T-helper 9 cell (primary cell): ENCODE data around the gene SMIM41.
A peak's percentile ranks its signal among the peaks of the same experiment; 100 is the strongest.

Source experiments
- DNase-seq: peaks from one replicate; pipeline ENCODE4 v3.0.0-alpha.2; 2020

Gene SMIM41

GRCh38 chr12:52050758-52051541, 28.6 kb upstream of the SMIM41 start, which contains the start of gene NR4A1:
Gene NR4A1 (plus strand): TSS chr12:52051442. CDS start chr12:52054329, 2,887 bp downstream.
- DNase-seq, result peak; percentile 100

DNA sequence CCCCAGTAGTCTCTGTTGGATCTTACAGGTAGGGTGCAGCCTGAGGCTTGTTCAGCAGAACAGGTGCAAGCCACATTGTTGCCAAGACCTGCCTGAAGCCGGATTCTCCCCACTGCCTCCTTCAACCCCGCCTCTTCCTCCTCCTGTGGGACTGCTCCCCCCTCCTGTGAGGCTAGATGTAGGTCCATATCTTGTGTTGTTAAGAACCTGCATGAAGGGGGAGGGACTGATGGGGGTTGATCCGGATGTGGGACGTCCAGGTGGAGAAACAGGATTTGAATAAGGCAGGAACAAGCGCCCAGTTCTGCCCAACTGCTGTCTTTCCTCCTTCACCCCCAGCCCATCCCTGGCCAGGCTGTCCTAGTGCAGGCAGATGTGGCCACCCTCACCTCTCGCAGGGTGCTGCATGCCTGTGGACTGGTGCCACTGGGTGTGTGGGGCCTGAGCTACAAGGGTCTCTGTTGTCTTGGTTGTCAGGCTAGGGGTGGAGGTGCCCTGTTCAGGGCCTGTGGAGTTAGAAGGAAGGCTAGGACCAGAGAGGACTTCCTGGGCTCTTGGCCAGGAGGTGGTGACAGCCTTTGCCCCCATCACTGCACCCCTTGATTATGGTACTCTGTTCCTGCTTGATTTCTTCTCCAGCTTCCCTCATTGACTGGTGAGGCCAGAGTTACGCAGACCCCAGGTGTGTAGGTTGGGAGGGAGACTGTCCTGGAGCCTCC, 26.9 kb upstream of the SMIM41 start:
- DNase-seq, result peak; percentile 24

DNA sequence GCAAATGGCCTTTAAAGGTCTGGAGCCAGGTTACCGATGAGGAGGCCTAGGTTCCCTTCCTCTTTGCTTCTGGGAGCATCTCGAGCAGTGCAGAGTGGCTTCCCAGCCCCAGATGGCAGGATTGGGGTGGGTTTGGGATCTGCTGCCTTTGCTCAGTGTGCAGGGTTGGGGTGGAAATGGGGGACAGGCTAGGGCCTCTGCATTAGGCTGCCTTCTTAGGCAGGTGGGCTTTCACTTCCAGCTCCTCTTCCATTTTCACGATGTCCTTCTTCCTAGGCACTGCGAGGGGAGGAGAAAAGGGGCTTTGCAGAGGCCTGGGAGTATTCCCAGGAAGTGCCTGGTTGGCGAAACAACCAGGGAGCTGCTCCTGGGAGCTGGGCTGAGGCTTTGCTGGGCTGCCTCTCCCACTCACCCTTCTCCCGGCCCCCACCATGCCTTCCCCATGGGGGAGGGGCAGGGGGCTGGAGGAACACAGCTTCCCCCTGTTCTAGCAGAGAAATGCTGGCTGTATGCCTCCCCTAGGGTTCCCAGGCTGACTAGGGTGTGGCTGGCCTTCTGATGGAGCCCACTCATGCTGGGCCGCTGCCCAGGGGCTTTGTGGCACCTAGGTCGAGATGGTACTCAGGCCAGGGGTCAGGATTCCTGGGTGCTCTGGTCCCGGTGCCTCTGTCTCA, 25.8 kb upstream of the SMIM41 start:
- no peak for DNase-seq

GRCh38 chr12:52054231-52054832, 25.2 kb upstream of the SMIM41 start:
- no peak for DNase-seq

DNA sequence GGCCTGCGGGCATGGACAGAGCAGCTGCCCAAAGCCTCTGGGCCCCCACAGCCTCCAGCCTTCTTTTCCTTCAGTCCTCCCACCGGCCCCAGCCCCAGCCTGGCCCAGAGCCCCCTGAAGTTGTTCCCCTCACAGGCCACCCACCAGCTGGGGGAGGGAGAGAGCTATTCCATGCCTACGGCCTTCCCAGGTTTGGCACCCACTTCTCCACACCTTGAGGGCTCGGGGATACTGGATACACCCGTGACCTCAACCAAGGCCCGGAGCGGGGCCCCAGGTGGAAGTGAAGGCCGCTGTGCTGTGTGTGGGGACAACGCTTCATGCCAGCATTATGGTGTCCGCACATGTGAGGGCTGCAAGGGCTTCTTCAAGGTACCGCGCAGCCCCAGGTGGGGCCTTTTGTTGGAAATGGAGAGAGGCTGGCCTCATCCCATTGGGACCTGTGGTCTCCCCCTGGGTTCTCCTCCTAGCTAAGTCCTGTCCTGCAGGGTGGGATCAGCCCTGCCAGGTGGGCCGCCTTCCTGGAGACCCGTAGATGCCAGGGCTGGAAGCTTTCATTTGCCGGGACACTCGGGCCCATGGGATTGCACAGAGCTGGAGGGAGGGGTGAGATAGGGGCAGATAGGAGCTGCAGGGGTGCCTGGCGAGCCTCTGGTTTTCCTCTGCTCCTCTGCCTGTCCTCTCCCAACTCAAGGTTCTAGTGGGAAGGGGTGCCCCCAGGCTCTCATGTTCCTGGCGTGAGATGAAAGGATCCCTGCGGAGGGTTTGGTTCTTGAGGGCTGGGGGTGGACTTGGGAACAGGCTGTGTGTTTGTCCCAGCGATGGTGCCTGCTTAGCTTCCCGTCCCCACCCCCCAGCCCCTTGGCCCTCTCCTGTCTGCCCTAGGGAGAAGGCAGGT, 24.4 kb upstream of the SMIM41 start:
- no peak for DNase-seq

DNA sequence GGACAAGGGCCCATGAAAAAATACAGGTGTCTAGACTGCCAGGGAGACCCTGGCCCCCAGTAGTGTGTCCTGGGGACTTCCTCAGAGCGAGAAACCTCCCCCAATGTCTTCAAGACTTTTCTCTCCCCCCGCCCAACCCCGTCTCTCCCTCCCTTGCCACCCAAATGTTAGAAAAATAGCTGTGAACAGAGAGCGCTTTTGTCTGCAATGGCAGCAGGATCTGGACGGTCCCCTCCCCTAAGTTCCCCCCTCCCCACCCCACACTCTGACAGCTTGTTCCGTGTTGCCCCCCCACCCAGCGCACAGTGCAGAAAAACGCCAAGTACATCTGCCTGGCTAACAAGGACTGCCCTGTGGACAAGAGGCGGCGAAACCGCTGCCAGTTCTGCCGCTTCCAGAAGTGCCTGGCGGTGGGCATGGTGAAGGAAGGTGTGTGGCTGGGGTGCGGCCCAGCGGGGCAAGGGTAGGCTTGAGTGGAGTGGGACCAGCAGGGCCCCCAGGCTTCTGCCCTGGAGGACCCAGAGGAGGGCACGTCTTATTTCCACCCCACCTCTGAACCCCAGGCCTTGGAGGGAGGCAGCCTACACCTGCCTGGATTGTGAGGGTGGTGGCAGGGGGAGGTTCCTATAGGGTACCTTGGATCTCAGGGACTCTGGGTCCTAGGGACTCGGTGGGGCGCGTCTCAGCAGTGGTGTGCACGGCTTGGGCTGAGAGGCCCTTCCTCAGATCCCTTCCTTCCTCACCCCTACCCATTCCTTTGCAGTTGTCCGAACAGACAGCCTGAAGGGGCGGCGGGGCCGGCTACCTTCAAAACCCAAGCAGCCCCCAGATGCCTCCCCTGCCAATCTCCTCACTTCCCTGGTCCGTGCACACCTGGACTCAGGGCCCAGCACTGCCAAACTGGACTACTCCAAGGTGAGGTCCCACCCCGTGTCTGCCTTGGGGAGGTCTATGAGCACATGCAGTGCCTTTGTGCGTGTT, 23.5 kb upstream of the SMIM41 start:
- DNase-seq, result no peak

GRCh38 chr12:52056801-52057637, 22.5 kb upstream of the SMIM41 start:
- DNase-seq, result no peak

GRCh38 chr12:52057638-52058576, 21.6 kb upstream of the SMIM41 start:
- no peak for DNase-seq

- no peak for DNase-seq
Observed at GRCh38 chr12:52058631-52059361, 20.7 kb upstream of the SMIM41 start.

DNA sequence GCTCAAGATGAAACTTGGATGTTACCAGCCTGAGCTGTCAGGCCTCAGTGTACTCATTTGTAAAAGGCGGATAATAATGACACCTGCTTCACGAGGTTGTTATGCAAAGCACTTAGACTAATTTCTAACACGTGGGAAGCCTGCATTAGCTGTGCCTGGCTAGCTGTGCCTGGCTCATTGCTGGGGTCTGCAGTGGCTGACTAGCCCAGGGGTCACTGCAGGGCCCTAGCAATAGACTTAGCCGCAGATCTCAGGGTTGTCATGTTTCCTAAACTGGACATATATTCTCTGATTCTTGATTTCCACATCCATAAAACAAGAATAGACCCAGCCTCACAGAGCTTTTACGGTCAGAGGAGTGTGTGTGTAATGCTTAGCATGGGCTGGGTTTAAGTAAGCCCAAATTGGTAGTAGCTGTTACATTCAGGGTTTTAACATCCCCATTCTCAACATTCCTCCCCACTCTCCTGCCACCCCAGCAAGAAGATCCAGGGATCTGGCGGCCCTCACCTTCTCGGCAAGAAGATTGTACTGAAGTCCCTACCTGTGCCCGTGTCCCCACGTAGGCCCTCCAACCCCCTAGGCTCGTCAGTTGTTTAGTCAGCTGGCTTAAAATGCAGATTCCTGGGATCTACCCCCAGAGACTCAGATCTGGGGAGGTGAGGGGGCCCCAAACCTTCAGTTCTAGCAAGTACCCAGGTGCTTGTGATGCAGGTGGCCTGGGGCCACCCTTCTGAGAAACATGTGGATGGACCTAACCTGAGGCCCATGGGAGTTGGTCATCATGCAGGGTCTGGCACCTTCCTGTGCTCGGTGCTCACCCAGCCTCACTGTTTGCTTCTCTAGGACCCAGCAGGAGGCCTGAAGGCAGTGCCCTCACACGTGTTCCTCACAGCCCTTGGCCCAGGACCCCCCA, 19.7 kb upstream of the SMIM41 start:
- no peak for DNase-seq

DNA sequence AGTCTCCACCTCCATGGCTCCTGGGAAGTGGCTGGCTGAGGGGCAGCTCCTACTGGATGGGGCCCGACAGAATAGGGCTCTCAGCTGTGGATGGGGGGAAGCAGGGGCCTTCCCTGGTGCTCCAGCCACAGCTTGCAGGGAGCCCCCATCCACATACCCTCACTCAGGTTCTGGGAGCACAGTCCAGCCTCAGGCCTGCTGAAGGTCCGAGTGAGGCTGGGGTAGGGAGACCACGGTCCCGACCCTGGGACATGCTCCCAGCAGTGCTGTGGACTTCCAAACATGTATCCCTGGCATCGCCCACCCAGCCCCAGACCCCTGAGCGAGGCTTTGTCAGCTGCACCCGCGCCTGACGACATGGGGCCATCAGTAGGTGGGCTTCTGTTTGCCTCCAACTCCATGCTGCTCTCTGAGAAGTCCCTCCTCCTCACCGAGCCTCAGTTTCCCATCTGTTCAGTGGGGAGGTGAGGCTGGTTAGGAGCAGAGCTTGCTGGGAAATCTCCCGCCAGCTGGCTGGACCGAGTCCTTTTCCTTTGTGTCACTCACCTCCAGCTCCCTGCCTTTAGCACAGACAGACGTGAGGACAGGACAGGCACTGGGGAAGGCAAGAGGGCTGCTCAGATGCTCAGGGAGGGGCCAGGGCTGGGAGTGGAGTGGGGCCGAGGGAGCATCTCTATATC, 18.9 kb upstream of the SMIM41 start:
- DNase-seq, result no peak

DNA sequence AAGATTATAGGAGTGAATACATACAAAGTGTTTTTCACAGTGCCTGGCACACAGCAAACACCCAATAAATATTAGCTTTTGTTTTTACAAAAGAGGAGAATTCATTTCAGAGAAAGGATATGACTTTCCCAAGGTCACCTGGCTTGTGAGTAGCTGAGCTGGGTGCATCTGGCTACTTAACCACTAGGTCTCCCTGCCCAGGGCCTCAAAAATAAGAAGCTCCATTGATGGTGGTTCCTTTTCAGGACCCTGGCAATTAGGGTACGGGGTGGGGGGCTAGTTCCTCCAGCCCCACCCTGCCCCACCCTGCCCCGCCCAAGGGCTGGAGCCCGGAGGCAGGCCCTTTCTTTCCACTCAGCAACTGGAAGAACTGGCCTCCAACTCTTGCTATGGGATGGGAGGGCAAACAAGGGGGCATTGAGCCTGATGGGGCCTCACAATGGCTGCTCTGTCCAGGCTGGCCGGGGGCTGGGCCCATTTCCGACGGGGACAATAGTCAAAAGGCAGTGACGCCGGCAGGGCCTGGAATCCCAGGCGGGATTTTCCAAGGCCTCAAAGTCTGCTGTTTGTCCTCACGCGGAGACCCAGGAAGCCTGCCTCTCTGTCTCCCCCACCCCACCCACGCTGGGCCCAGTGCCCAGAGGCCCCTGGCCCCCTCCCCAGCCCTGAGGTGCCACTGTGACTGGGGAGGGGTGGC, 17.9 kb upstream of the SMIM41 start:
- DNase-seq, result no peak

DNA sequence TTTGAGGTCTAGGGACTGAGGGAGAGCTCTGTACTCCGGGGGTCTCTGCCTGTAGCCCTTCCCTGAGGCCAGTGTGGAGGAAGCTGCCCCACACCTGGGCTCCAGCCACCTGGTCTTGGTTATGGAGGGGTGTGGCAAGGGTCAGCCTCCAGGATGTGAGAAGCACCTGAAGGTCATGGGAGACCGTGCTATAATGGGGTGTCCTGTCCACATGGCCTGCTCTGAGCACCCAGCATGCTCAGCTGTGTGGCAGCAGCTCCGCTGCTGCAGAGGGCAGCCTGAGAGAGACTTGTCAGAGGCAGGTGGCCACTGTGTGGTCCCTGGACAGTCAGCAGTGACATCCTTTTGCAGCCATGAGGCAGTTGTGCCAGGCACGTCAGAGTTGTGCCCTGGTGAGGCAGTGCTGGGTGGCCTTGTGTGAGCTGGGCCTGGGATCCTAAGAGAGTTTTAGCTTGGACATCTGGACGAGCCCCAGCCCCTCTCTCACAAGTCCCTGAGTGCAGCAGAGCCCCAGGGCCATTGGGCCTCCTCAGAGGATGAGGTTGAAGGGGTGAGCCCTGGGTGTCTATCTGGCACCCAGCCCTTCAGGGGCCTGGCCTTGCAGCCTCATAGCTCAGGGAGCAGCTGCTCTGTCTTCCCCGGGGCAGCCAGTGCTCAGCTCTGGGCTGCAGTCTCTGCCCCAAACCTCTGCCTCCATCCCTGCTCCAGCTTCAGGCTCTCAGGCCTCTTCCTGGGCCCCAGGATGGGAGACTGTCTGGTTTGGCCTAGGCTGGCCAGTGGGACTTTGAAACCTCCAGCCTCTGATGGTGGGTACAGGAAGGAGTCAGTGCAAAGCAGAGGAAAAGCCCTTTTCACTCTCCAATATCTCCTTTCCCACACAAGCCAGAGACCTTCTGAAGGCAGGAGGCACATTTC, 17.1 kb upstream of the SMIM41 start:
- no peak for DNase-seq
